Suppressor macrophage (primary cell): Measurements from ENCODE around the gene SCO2.

Experiments
- DNase-seq, 4 experiments: peaks; one replicate each; pipeline ENCODE4 v3.0.0-alpha.2; 2020 to 2022

SCO2 gene

GRCh38 chr22:50497093-50497492 lies 28.3 kb downstream of the SCO2 start:
- DNase-seq: no peak

GRCh38 chr22:50490531-50491308 lies 34.7 kb downstream of the SCO2 start:
- DNase-seq: peak; percentile 81 to 91 (median 89)

GRCh38 chr22:50489363-50490243 lies 35.8 kb downstream of the SCO2 start:
- no peak for DNase-seq

- DNase-seq: no peak
These were observed 36.5 kb downstream of the SCO2 start for GRCh38 chr22:50488886-50489285.

GRCh38 chr22:50488006-50488677 lies 37.3 kb downstream of the SCO2 start:
- DNase-seq: no peak

- DNase-seq: no peak
These were observed 38.0 kb downstream of the SCO2 start for GRCh38 chr22:50487290-50488005.

- DNase-seq: no peak
These were observed 38.7 kb downstream of the SCO2 start, which contains the start of gene MIOX for GRCh38 chr22:50486561-50487289. Gene MIOX (plus strand): TSS chr22:50486859. CDS start chr22:50486898, 39 bp downstream.

GRCh38 chr22:50485221-50486131 lies 39.9 kb downstream of the SCO2 start:
- no peak for DNase-seq

- DNase-seq: no peak
These were observed 41.2 kb downstream of the SCO2 start for GRCh38 chr22:50483977-50484853.

- no peak for DNase-seq
These were observed 41.8 kb downstream of the SCO2 start for GRCh38 chr22:50483556-50483955.

- DNase-seq: no peak
These were observed 42.3 kb downstream of the SCO2 start for GRCh38 chr22:50483106-50483505.

GRCh38 chr22:50482107-50483074 lies 43.0 kb downstream of the SCO2 start:
- no peak for DNase-seq

- peak in 3 of 4 experiments; percentile 17 to 54 (median 42) for DNase-seq
These were observed 43.8 kb downstream of the SCO2 start, which contains the start of gene ADM2 for GRCh38 chr22:50481440-50482106. Gene ADM2 (plus strand): TSS chr22:50481543. CDS start chr22:50481848, 305 bp downstream.

GRCh38 chr22:50481045-50481439 lies 44.4 kb downstream of the SCO2 start:
- no peak for DNase-seq

- DNase-seq: peak; percentile 23 to 62 (median 40)
These were observed 45.7 kb downstream of the SCO2 start for GRCh38 chr22:50479721-50480120.

GRCh38 chr22:50477923-50478322 lies 47.5 kb downstream of the SCO2 start:
- DNase-seq: no peak

- DNase-seq: no peak
These were observed 48.5 kb downstream of the SCO2 start for GRCh38 chr22:50476868-50477267.

GRCh38 chr22:50475652-50476002 lies 49.8 kb downstream of the SCO2 start:
- no peak for DNase-seq
